Inferior parietal cortex (tissue), 1 donor: ENCODE measurements around the gene ASCC1.
A peak's percentile ranks its signal among the peaks of the same experiment; 100 is the strongest.
"Not testable (repeated sequence)": the region's sequence is repeated elsewhere in the genome, so short reads cannot be mapped to it uniquely, and the experiment has no call there.

ENCODE experiments used
- DNase-seq: peaks from one replicate; pipeline ENCODE4 v3.0.0-alpha.2; 2016; ENCODE audit errors: extremely low spot score

The ASCC1 gene

DNA sequence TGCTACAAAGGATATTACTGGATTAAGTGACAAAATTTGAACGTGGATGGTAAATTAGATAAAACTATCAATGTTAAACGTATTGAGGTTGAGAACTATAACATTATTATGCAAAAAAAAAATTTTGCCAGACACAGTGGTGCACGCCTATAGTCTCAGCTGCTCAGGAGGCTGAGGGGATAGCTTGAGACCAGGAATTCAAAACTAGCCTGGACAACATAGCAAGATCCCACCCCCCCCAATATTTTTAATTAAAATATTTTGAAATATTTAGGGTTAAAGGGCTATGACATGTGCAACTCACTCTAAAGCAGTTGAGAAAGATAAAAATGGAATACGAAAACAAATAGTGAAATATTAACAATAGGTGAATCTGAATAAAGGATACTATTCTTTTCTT is 45.3 kb downstream of the ASCC1 start:
- DNase-seq = no peak

- DNase-seq = no peak
Observed at GRCh38 chr10:72170263-72170662, 45.8 kb downstream of the ASCC1 start.

DNA sequence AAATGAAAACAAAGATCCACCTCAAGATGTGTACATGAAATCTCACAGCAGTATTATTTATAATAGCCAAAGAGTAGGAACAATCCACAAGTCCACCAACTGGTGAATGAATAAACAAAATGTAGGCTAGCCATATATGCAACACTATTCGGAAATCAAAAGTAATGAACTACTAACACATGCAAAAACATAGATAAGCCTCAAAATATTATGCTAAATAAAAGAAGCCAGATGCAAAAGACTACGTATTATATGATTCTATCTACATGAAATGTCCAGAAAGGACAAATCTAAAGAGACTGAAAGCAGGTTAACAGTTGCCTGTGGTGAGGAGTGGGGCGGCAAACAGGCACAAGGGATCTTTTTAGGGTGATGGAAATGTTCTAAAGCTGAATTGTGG is 49.0 kb downstream of the ASCC1 start:
- no peak for DNase-seq

GRCh38 chr10:72164617-72165016 is 51.5 kb downstream of the ASCC1 start:
- no peak for DNase-seq

DNA sequence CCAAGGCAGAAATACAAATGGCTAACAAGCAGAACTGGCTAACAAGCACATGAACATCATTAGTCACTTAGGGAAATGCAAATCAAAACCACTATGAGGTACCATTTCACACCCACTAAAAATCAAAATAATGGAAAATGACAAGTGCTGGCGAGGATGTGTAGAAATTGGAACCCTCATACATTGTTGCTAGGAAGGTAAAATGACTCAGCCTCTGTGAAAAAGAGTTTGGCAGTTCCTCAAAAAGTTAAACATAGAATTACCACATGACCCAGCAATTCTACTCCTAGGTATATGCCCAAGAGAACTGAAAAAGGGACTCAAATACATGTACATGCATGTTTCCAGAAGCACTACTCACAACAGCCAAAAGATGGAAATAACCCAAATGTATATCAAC is 53.1 kb downstream of the ASCC1 start:
- DNase-seq = no peak

GRCh38 chr10:72158176-72158575 is 57.9 kb downstream of the ASCC1 start:
- peak; percentile 60 for DNase-seq

DNA sequence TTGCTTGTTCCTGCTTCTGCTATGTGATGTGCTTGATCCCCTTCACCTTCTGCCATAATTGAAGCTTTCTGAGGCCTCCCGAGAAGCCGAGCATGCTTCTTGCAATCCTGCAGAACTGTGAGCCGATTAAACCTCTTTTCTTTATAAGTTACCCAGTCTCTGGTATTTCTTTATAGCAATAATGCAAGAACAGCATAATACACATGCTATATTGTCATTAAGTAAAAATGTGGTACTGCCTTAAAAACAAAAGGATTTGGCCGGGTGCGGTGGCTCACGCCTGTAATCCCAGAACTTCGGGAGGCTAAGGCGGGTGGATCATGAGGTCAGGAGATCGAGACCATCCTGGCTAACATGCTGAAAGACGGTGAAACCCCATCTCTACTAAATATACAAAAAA is 59.9 kb downstream of the ASCC1 start:
- no peak for DNase-seq

DNA sequence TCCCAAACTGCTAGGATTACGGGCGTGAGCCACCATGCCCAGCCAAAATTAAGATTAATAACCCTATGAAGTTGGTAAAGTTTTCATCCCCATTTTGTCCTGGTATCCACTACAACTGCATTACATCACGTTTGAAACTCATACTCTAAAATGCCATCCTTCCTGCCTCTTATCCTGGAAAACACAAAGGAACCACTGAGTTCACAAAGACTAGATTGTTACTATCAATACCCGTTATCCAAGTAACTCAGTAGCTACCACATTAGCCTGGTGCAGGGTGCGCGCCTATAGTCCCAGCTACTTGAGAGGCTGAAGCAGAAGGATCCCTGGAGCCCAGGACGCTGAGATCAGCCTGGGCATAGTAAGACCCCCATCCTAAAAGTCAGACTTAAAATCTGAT is 63.8 kb downstream of the ASCC1 start:
- DNase-seq = no peak

DNA sequence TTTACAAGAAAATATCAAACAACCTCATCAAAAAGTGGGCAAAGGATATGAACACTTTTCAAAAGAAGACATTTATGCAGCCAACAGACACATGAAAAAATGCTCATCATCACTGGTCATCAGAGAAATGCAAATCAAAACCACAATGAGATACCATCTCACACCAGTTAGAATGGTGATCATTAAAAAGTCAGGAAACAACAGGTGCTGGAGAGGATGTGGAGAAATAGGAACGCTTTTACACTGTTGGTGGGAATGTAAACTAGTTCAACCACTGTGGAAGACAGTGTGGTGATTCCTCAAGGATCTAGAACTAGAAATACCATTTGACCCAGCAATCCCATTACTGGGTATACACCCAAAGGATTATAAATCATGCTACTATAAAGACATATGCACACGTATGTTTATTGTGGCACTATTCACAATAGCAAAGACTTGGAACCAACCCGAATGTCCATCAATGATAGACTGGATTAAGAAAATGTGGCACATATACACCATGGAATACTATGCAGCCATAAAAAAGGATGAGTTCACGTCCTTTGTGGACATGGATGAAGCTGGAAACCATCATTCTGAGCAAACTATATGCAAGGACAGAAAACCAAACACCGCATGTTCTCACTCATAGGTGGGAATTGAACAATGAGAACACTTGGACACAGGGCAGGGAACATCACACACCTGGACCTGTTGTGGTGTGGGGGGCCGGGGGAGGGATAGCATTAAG is 65.2 kb downstream of the ASCC1 start:
- not testable (repeated sequence) for DNase-seq

- DNase-seq = not testable (repeated sequence)
Observed at GRCh38 chr10:72147324-72147584, 68.8 kb downstream of the ASCC1 start.

- DNase-seq = no peak
Observed at GRCh38 chr10:72146559-72147323, 69.3 kb downstream of the ASCC1 start.

GRCh38 chr10:72146071-72146470 is 70.0 kb downstream of the ASCC1 start:
- DNase-seq = no peak

DNA sequence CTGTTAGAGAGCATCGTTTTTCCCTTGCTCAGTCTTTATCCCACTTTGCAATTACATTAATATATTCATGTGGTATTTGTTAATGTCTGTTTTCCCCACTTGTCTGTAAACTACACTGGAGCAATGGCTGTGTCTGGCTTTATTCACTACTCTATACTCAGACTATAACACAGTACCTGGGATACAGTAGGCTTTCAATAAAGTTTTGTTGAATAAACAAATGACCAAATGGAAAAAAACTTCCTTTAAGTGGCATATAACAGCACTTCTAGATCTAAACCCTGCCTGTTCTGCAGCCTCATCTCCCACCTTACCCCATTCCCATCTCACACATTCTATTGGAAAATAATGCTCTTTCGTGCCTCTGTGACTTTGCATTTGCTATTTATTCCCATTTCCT is 70.4 kb downstream of the ASCC1 start:
- no peak for DNase-seq

DNA sequence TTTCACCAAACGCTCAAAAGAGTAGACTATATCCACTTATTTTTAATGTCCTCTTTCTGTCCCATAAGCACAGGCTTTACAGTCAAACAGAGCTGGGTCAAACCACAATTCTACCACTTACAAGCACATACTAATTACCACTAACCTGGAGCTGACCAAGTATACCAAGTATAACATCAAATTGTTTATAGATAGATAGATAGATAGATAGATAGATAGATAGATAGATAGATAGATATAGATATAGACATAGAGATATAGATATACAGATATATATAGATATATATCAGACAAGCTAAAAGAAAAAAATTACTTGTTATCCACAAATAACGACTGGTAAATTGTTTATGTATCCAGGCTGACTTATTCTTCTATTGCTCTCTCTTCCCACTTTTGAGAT is 75.2 kb downstream of the ASCC1 start:
- DNase-seq = no peak

DNA sequence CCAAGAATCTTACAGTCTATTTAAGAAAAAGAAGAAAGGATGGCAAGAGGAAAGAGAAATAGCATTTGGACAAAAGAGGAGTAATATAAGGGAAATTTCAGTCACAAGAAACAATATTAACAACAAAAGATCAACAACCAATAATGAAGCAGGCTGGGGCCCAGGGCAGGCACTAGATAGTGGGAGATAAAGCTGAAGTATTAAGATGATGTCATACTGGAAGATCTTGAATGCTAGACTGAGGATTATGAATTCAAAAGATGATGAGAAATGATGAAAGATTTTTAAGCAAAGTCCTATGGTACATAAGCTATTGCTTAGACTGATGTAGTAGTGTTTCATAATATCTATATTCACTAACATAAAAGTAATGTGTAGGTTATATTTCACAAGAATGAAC is 75.9 kb downstream of the ASCC1 start:
- DNase-seq = no peak

- no peak for DNase-seq
Observed at GRCh38 chr10:72137583-72137982, 78.5 kb downstream of the ASCC1 start.

GRCh38 chr10:72136225-72136624 is 79.9 kb downstream of the ASCC1 start:
- DNase-seq = not testable (repeated sequence)

- DNase-seq = no peak
Observed at GRCh38 chr10:72134785-72135767, 81.0 kb downstream of the ASCC1 start.

- DNase-seq = no peak
Observed at GRCh38 chr10:72133517-72133916, 82.6 kb downstream of the ASCC1 start.

- DNase-seq = no peak
Observed at GRCh38 chr10:72132854-72133253, 83.2 kb downstream of the ASCC1 start.

- no peak for DNase-seq
Observed at GRCh38 chr10:72127571-72127970, 88.5 kb downstream of the ASCC1 start.

- DNase-seq = no peak
Observed at GRCh38 chr10:72126872-72127232, 89.2 kb downstream of the ASCC1 start.
